ENCODE results near the gene MCMBP.

Gene MCMBP

DNA sequence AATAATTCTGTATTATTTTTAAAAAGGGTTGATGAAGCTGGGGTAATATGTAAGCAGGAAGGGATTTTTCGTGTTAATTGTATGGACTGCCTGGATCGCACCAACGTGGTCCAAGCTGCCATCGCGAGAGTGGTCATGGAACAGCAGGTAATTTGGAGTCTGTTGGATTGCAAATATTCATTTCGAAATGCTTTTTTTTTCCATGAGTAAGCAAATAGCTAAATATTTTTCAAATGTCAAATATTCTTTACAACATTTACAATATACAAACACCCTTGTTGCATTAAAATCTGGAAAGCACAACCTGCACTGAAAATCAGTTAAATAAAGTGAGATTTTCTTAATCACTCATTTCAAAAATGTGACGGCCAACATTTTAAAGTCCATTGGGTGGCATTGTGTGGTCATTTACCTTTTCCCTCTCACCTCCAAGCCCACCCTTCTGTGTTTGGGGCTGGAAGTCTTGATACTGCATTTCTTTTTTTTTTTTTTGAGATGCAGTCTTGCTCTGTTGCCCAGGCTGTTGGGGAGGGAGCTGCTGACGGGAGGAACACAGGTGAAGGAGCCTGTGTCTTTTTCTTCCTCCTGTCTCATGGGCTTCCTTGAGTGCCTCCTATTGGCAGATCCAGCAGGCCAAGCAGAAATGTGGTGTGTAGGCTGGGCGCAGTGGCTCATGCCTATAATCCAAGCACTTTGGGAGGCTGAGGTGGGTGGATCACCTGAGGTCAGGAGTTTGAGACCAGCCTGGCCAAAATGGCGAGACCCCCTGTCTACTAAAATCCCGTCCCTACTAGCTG is 66.1 kb downstream of the MCMBP start:
- Histone ChIP-seq H3K4me3 (replicated peaks; ENCODE audit: insufficient read depth, low read length) (no peak overlapping the region), H3K27ac (replicated peaks) (no peak overlapping the region), H3K27me3 (ENCODE audit: insufficient read depth, poor library complexity, severe bottlenecking) (no peaks in the 10 kb centered on the region)
- no peak for TF ChIP-seq SPI1 (IDR thresholded peaks at IDR 0.05; ENCODE audit: borderline replicate concordance, low read depth)
- TF ChIP-seq, protein P1, sequence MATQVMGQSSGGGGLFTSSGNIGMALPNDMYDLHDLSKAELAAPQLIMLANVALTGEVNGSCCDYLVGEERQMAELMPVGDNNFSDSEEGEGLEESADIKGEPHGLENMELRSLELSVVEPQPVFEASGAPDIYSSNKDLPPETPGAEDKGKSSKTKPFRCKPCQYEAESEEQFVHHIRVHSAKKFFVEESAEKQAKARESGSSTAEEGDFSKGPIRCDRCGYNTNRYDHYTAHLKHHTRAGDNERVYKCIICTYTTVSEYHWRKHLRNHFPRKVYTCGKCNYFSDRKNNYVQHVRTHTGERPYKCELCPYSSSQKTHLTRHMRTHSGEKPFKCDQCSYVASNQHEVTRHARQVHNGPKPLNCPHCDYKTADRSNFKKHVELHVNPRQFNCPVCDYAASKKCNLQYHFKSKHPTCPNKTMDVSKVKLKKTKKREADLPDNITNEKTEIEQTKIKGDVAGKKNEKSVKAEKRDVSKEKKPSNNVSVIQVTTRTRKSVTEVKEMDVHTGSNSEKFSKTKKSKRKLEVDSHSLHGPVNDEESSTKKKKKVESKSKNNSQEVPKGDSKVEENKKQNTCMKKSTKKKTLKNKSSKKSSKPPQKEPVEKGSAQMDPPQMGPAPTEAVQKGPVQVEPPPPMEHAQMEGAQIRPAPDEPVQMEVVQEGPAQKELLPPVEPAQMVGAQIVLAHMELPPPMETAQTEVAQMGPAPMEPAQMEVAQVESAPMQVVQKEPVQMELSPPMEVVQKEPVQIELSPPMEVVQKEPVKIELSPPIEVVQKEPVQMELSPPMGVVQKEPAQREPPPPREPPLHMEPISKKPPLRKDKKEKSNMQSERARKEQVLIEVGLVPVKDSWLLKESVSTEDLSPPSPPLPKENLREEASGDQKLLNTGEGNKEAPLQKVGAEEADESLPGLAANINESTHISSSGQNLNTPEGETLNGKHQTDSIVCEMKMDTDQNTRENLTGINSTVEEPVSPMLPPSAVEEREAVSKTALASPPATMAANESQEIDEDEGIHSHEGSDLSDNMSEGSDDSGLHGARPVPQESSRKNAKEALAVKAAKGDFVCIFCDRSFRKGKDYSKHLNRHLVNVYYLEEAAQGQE (IDR thresholded peaks at IDR 0.05; ENCODE audit: insufficient replicate concordance, low read depth): no peak
- no peak for TF ChIP-seq POLR2AphosphoS5 (IDR thresholded peaks at IDR 0.05; ENCODE audit: low read depth)
- TF ChIP-seq GABPA (IDR thresholded peaks at IDR 0.05; ENCODE audit: low read depth): no peak
- TF ChIP-seq, protein P2, sequence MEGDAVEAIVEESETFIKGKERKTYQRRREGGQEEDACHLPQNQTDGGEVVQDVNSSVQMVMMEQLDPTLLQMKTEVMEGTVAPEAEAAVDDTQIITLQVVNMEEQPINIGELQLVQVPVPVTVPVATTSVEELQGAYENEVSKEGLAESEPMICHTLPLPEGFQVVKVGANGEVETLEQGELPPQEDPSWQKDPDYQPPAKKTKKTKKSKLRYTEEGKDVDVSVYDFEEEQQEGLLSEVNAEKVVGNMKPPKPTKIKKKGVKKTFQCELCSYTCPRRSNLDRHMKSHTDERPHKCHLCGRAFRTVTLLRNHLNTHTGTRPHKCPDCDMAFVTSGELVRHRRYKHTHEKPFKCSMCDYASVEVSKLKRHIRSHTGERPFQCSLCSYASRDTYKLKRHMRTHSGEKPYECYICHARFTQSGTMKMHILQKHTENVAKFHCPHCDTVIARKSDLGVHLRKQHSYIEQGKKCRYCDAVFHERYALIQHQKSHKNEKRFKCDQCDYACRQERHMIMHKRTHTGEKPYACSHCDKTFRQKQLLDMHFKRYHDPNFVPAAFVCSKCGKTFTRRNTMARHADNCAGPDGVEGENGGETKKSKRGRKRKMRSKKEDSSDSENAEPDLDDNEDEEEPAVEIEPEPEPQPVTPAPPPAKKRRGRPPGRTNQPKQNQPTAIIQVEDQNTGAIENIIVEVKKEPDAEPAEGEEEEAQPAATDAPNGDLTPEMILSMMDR (IDR thresholded peaks at IDR 0.05; ENCODE audit: insufficient read depth, low read length): no peak
- no peak for DNase-seq (ENCODE audit: low read depth in 1 of 2, low spot score in 1 of 2)

DNA sequence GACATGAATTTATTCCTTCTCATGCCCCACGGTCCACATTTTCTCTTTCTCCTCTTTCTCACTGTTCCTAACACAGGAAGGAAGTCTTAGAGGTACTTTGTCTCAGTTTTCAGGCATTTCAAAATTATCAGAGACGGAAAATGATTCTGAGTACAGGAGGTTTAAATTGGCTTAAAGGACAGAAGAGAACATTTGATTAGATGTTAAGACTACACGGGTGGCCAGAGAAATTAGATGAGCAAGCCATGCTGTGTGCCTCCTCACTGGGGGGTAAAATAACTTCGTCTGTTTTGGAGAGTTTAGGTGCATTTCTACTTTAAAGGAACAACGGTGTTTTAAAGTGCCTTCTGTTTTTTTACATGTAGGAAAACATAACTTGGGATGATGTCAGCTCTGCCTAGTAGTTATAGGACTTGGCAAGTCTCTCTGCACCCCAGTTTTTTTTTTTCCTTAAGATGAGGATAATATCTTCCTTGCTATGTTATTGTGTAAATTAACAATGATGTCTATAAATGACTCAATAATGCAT is 66.9 kb downstream of the MCMBP start:
- Histone ChIP-seq H3K4me3 (replicated peaks; ENCODE audit: insufficient read depth, low read length) (no peak overlapping the region), H3K27ac (replicated peaks) (no peak overlapping the region), H3K27me3 (ENCODE audit: insufficient read depth, poor library complexity, severe bottlenecking) (no peaks in the 10 kb centered on the region)
- DNase-seq (ENCODE audit: low read depth in 1 of 2, low spot score in 1 of 2): no peak
- TF ChIP-seq, protein P2 (IDR thresholded peaks at IDR 0.05; ENCODE audit: insufficient read depth, low read length): no peak
- TF ChIP-seq POLR2AphosphoS5 (IDR thresholded peaks at IDR 0.05; ENCODE audit: low read depth) (no peak), SPI1 (IDR thresholded peaks at IDR 0.05; ENCODE audit: borderline replicate concordance, low read depth) (no peak), GABPA (IDR thresholded peaks at IDR 0.05; ENCODE audit: low read depth) (no peak)
- TF ChIP-seq, protein P1 (IDR thresholded peaks at IDR 0.05; ENCODE audit: insufficient replicate concordance, low read depth): no peak

DNA sequence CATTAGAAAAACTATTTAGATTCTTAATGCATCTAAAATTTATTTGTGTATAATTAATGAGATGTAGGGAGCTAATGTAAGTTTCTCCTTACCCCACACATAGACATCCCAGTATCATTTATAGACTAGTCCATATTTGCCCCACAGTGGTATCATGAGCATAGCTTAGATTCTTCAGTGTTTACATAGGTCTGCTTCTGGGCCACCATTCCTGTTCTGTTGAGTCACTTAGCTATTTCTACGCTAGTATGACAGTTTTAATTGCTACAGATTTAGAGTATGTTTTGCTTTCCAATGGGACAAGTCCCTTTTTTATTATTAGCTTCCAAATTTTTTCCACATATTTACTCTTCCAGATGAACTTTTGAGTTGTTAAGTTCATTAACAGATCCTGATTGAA is 69.4 kb downstream of the MCMBP start:
- Histone ChIP-seq H3K27me3 (ENCODE audit: insufficient read depth, poor library complexity, severe bottlenecking) (no peaks in the 10 kb centered on the region), H3K27ac (replicated peaks) (no peak overlapping the region), H3K4me3 (replicated peaks; ENCODE audit: insufficient read depth, low read length) (no peak overlapping the region)
- TF ChIP-seq, protein P1 (IDR thresholded peaks at IDR 0.05; ENCODE audit: insufficient replicate concordance, low read depth): no peak
- TF ChIP-seq, protein P2 (IDR thresholded peaks at IDR 0.05; ENCODE audit: insufficient read depth, low read length): no peak
- TF ChIP-seq SPI1 (IDR thresholded peaks at IDR 0.05; ENCODE audit: borderline replicate concordance, low read depth) (no peak), GABPA (IDR thresholded peaks at IDR 0.05; ENCODE audit: low read depth) (no peak), POLR2AphosphoS5 (IDR thresholded peaks at IDR 0.05; ENCODE audit: low read depth) (no peak)
- no peak for DNase-seq (ENCODE audit: low read depth in 1 of 2, low spot score in 1 of 2)

All from HL-60 (cell line).